M059J (cell line): ENCODE data around the gene IGLL5. TPM values are rescaled to one million over a fixed set of nuclear protein-coding genes. Genes with fewer than 3 reads are reported as not detected.

Experiments used
- DNase-seq: peaks from one replicate; pipeline ENCODE4 v3.0.0-alpha.2; 2012; ENCODE audit warnings: low read depth
- total RNA-seq: library from RNA; depleted of rRNA; stranded (reverse); fragments of >200 nt; shearing (Covaris generic); gene quantifications from 2 replicates; pipeline ENCODE4 v1.2.3, GENCODE V29; 2014

IGLL5 gene
- total RNA-seq, 1 experiment from 2014 or later: not detected

DNA sequence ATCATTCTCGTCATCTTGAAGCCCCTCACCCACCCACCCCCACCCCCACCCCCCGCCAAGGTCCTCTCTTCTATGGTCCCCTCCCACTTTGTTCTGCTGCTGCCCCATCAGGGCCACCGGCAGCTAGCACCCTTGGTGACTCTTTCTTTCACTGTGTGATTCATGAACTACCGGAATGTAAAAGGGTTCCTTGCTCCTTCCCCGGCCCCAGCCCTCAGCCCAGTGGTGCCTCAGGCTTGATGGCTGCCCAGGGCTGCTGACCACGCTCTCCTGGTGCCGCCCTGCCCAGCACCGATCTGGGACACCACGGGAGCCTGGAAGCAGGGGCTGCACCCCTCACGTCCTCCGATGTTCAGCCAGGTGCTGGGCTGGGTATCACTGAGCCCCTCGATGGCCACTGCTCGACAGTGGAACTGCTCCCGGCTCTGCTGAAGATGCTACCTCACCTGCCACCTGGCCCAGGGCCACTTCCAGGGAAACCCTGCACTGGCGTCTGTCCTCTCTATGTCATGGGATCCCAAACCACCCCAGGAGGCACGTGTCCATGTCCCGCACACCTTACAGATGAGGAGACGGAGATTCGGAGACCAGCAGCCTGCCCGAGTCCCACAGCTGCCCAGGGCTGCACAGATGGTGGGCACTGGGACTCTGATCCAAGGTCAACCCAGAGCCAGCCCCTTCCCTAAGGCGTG, 39.7 kb downstream of the IGLL5 start:
- peak; percentile 7 for DNase-seq

DNA sequence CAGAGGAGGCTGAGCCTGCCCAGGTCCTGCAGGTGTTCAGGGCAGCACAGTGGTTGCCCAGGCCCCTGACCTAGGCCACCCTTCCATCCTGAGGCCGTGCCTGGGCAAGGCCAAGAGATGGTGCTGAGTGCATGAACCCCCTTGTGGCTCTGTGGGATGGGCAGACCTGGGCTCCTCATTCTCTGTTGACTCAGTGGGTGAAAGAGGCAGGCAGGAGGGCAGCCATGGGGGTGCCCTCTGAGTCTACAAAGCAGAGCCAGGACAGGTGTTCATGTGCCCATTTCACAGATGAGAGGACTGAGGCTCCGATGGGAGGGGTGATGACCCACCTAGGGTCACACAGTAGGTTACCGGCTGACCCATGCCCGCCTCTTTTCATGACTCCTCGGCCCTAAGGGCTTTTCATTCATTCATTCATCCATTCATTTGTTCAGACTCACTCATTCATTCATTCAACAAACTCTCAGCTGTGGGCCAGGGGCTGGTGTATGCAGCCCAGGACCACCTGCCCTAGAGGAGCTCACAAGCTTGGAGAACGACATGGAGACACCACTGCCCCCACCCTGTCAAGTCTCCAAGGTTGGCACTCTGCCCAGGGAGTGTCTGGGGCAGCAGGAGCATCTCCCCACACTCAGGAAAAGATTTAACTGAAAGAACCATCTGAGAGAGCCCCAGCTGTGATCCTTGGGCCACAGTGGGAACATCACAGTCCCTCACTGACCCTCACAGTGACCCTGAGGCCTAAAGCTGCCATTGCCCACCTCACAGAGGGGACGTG, 40.5 kb downstream of the IGLL5 start:
- no peak for DNase-seq

DNA sequence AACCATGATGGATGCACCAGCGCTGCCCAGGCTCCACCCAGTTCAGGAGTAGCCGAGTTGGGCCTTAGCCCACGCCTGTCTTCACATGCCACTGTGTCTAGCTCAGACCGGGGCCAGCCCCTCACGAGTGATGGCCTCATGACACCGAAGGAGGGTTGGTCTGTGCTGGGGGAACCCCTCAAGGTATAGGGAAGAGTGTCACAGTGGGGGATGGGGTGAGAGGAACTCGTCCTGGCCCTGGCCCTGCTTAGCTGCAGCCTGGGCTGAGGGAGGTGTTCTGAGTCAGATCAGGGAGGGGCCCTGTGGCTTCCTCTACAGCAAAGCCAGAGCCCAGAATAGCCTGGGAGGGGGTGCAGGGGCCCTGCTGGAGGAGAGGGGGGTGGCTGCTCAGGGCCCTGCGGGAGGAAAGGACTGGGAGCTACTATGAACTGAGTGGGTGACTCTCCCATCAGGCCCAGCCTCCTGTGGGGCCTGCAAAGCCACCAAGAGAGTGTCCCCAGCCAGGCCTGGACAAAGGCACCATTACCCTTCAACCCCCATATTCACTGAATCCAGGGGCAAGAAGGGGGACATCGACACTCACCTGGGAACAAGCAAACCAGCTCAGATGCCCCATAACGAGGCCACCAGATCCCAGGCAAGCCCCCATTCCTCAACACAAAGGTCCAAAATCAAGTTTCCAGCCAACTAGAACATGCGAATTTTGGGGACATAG, 41.2 kb downstream of the IGLL5 start:
- peak; percentile 43 for DNase-seq

DNA sequence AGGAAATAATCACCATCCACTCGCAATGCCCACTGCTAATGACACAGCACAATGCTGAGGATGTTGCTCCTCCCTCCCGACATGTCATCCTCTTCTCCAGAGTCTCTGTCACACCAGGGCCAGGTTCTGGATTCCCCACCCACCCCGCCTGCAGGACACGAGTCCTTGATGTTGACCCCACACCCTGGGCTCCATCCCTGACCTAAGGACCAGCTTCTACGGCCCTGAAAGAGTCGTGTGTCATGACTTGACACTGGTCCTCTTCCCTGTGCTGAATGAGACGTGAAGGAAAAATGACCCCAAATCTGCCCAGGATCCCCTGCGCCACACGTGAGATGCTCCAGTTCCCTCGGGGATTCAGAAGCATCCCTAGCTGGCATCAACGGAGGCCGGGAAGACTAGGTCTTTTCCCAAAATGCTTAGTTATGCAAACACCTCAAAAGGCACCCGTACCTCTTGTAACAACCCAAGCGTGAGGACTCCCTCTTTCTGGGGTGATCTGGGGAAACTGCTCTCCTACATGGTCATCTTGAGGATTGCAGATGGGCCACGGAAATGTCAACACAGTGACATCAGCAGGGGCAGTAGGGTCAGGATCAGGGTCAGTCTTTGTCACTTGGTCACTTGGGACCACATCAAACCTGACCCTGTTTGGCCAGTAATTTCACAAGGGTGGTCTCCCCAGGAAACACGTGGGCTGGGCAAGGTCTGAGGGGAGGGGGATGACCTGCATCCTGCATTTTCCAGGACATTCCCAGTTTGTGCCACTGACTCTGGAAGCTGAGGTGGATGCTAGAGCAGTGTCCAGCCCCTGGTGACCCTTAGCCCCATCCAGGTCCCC, 42.0 kb downstream of the IGLL5 start:
- DNase-seq: no peak

DNA sequence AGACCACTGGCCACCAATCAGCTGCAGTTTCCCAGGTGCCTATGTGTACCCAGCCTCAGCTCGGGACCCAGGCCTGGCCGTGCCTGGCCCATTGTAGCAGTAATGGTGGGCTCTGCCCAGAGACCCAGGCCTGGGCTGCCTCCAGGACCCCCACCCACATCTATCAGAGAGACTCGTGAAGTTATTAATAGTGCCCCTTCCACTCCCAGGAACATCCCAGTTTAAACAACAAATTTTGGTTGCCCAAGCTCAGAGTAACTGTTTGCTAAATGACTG, 42.5 kb downstream of the IGLL5 start:
- DNase-seq: no peak

DNA sequence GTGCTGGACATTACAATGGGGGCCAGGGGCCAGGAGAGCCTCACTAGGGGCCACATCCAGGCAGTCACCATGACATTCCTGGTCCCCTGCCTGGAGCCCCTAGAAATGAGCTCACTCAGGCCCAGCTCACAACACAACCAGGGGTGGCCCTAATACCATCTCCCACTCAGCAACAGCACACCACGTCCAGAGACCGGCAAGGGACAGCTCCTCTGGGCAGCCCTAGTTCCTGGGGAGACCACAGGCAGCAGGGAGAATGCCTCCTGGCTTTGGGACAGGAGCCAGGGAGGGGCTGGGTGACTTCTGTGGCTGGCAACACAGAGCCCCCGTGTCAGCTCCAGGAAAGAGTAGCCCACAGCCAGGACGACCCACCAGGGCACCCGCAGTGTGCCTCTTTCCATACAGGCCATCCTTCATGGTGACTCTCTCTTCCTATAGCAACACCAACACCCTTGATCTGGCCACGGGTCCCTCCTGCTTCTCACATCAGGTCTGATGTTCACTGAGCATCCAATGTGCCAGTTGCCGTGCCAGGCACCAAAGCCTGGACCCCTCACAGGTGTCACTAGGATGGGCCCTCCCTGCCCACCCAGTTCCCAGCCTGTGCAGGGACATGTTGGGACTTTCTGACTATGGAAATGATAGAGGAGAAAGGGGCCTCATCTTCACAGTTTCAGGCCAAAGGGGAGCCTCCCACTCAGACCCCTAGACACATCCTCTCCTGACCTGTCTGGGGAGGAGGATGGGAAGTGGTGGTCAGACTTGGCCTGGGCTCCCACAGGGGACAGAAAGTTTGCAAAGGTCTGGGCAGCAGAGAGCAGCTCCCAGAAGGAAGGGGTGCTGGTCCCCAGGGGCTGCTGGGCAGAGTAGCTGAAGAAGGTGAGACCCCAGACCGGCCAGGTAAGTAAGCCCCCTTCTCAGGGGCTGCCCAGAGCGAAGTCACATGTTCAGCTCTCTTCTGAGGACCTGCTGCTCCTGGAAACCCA, 43.2 kb downstream of the IGLL5 start:
- DNase-seq: no peak

DNA sequence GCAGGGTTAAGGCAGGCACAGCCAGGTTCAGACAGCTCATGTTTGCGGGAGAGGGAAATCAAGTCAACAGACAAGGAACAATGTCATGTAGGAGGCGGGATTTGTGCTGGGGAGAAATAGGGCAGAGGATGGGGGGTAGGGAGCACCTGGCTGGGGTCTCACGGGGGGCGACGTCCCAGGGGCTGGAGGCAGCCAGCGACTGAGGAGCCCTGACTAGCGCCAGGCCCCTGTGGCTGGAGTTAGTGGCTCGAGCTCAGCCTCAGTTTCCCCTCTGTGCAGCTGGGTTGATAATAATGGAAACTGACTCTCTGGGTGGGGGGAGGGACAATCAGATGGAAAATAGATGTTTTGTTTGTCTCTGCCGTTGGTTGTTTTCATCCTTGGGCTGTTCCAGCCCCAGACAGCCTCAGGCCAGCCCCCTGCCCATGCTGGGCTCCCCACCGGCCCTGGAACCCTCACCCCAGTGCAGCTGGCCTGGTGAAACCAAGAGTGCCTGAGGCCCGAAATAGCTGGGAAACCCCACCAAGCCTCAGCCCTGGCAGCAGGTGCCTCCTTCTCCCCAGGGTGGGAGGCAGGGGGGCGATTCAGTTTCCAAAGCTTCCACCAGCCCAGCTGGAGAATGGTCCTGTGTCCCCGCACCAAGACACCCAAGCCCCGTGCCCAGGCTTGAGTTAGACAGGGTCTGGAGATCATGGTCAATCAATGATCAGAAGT, 44.1 kb downstream of the IGLL5 start:
- no peak for DNase-seq

DNA sequence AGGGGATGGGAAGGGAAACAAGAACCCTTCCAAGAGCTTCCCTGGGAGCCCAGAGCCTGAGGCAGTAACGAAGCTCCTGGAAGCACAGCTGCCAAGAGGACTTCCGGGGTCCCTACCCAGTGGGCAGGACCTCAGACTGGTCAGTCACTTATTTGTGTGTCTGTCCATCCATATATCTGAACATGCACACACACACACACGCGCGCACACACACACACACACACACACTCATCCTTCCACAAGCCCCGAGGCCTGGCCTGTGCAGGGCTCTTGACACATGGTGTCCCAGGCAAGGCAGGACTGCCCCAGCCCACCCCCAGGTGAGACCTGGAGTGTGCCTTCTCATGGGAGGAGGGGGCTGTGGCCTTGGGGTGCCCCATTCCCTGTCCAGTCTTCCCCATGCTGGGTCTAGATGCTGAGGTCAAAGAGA, 44.9 kb downstream of the IGLL5 start:
- DNase-seq: no peak

DNA sequence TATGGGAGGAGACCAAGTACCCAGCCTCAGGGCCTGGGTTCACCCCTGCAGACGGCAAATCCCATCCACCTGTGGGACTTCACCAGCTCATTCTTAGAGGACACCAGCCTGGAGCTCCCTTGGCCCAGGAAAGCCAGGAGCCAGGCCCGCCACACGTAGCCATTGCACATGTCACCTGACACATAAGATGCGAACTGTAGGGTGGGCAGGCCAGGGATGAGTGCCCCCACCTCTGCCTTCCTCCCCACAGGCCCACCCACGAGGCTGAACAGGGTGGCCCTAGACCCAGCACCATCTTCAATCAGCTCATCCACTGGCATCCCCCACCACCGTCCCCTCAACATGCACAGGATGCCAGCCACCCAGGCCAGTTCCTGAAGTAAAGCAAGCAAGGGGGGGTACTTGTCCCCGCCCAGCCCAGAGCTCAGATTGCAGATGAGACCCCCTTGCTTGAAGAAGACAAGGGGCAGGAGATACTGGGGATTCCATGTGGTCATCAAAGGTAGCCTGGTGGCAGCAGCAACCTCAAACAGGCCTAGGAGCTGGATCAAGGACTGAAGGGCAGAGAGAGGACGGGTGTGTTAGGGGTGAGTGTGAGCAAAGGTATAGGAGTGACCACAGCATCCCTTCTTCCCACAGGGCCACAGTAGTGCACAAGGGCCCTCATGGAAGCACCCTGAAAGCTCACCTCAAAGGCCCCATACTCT, 45.6 kb downstream of the IGLL5 start:
- DNase-seq: no peak

DNA sequence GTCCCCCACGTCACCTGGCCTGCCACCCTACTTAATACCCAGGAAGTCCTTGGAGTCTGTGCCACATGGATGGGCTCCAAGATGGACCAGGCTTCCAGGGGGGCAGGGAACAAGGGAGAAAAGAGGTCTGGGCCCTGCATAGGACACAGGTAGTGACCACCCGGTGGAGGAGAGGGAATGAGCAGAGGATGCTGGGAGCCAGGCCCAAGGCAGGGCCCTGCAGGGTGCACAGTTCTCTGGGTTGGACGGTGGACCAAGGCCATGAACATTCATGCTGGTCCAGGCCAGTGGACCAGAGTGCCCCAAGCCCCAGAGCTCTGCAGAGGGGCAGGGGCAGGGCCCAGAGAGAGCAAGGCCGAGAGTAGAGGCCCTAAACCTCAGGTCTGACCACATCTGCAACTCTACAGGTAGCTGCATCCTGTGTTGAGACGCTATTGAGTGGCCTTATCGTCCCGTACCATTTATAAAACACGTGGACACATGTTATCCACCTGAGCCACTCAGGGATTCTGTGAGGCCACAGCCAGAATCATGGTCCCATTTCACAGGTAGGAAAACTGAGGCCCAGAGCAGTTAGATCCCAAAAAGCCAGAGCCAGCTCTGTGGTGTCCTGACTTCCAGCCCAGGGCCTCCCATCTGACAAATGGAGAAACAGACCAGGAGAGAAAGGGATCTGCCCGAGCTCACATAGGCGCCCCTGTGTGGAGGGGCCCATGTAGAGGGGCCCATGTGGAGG, 46.4 kb downstream of the IGLL5 start:
- no peak for DNase-seq

DNA sequence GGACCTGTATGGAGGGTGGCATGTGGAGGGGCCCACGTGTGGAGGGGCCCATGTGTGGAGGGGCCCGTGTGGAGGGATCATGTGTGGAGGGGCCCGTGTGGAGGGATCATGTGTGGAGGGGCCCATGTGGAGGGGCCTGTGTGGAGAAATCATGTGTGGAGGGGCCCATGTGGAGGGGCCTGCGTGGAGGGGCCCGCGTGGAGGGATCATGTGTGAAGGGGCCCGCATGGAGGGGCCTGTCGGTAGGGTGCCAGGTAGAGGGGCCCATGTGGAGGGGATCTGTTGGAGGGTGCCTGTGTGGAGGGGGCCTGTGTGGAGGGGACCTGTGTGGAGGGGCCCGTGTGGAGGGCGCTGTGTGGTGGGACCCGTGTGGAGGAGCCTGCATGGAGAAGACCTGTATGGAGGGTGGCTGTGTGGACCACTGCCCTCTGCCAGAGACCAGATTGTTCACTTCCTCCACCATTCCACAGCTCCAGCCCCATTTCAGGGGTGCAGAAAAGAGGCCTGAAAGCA, 47.0 kb downstream of the IGLL5 start:
- no peak for DNase-seq

DNA sequence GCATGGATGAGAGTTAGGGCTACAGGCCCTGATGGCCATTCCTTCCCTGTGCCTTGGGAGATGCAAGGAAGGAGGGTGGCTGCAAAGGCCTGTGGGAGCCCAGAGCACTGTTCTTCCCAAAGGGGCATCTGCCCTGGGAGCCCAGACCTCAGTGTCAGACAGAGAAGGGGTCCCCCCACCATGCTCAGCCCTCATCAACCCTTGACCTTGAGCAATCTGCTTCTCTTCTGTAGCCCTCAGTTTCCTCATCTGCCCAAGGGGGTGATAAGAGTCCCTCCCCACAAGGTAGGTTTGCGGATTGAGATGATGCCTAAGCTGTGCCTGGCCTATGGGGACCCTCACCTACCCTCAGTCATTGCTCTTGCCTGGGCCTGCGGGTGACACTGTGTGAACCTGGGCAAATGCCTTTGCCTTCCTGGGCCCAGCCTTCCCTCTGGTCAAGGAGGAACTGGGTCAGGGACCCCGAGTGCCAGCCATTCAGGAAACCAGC, 47.5 kb downstream of the IGLL5 start:
- DNase-seq: no peak

DNA sequence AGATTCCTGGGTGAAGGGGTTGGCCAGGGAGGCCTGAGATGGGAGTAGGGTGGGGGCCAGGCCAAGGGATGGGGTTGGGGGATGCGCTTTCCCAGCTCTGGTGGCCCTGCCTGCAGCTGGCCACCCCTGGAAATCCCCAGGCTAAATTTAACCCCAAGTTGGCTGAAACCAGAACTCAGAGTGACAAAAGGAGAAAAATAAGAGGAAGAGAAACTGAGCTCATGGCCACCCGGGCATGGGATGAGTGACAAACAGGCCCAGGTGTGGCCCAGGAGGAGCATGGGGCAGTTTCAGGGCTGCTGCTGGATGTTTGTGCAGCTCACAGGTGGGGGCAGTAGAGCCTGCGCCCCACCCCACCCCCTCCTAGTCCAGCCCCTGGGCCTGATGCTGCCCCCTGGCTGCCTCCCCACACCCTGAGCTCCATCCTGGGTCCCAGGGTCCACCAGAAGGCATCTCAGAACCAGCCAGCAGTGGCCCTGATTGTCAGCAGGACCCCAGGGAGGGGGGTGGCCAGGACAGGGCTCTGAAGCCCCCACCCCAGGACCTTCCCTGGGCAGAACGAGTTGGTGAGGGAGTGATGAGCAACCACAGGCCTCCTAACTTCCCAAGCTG, 48.0 kb downstream of the IGLL5 start:
- DNase-seq: no peak

DNA sequence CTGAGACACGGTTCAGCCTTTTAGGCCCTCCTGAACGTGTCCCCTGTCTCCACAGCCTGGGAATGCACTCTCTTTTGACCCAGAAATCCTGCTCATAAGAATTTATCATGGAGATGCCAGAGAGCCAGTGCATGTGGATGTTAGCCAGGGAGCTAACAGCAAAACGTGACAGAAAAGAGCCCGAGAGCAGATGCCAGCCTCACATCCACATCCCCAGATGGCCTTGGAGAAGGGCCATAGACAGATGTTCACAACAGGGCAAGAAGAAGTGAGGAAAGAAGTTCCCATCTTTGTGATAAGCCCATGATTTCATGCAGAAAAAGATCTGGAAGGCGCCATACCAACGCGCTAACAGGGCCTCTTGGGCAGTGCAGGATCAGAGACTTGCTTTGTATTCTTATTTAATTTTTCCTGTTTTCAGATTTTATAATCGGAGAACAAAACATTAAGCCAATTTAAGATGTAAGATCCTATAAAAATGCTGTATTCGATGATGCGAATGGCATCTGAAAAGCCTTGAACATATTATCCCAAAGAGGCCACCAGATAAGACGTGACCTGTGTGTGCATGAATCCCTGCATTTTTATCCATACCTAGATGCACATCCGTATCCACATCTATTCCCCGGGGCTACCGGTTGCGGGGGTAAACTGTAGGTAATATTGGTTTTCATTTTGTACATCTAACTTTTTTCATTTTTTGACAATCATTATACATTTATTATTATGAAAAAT, 48.7 kb downstream of the IGLL5 start:
- DNase-seq: no peak

DNA sequence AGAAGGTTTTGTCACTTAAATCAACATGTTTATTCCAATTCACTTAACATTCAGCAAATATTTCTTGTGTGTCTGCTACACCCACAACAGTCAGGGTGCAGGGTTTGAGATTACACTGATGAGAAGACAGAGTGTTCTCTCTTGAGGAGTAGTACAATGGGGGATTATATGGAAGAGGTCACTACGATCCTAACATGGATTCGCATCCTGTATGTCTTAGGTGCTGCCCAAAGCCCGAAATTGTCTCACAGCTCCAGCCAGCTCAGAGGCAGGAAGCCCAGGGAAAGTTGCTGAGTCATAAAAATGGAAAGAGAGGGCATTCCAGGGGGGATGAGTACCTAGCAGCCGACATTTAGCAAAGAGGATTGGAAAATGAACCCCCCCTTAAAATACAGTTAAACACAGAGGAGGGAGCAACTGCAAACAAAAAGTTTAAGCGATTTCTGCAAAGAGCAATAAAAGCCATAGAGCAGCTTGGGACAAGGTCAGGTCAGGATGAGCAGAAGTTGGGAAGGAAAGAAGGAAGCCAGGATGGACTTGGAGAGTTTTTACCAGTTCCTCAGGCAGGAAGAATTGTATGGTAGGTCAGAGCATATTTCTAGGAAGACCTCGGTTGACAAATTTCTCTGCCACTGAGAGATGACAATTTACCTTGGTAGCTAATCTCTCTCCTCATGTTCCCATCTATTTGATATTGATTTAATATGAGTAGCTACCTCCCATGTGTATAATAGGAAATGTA, 49.5 kb downstream of the IGLL5 start:
- DNase-seq: no peak

DNA sequence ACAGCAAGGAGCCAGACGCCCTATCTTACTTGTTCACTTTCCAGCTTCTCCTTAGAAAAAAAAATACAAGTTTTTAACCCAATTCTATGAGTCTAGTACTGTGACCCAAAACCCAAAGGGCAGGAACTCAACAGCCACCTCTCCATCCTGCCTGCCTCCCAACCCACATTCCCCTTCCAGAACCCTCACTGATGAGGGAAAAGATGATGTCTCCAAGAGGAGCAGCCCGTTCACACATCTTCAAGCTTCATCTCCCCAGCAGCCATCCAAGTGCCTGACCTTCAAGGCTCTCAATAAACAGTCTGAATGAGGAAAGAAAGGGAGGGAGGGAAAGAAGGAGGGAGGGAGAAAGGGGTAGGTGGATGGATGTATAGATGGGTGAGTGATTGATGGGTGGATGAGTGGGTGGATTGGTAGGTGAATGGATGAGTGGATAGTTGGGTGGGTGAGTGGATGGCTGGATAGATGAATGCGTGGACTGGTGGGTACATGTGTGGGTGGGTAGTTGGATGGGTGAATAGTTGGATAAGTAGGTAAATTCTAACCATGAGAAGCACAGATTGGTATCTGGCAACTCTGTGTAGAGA, 50.4 kb downstream of the IGLL5 start:
- no peak for DNase-seq
